ENCODE data around the gene MRPL50. TPM values are rescaled to one million over a fixed set of nuclear protein-coding genes. Genes with fewer than 3 reads are reported as not detected.

Gene MRPL50
- 10 to 100 TPM; 18.3 to 23.5 (median 20.0) TPM for total RNA-seq

DNA sequence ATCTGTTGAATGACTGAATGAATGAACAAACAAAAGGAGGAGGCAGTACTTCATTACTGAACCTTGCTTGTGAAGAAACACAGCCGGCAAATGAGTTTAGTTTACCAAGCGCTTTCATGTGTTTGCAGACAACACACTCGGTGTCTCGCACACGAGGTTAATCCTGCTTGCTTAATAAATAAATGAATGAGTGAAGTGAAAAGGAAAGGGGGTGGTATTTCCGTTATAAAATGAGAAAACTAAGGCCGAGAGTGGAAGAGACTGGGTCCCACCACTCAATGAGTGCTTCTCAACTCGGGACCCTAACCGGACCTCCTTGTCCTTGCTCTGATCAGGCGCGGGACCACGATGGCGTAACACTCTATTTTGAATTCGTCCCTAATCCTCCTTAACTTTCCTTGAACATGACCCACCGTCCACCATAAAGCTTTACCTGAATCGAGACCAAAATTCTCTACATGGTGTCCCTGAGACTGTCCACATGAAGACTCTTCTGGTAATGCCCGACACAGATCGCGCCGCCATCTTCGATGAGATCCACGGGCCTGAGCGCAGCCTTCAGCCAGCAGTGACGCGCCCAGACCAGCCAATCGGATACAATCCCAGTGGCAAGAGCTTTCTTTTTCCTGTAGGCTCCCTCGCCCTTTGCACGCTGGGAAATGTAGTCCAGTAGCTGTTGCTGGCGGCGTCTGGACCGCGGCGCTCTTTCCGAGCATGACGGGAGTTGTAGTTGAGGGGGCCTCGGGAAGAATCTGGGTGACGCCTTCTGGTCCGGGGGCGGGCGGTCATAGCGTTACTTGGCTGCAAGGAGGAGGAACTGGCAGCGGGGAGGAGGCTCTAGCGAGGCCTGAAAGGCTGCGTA lies at the start of gene MRPL50, which contains the start of gene ZNF189:
TSS of gene MRPL50 (minus strand) at position 551 of the 862 bp plus-strand sequence. CDS start at position 525, 26 bp downstream.
TSS of gene ZNF189 (plus strand) at position 784 of the 862 bp plus-strand sequence. CDS start 306 bp downstream, outside the sequence.
- peak; percentile 94 to 98 (median 98) for ATAC-seq (replicated peaks in 6 of 8)
- 0 to 20% (median 0%) methylated on average over 1 to 21 of the region's 44 CpGs for WGBS, 10 experiments
- peaks cover 6 to 18% of the 10 kb centered on the region in 2 donors for H3K4me1 ChIP-seq (replicated peaks in 1 of 2)
- H3K27ac ChIP-seq: peak within 1 kb of the TSS; percentile 84 to 90
- in situ Hi-C loops (cut with MboI; ENCODE audit: low pct_unique_long_range_greater_than_20kb in 2 of 9, low sequenced_read_pairs in 9 of 9, unreplicated experiment in 9 of 9): no loop called here
- H3K4me3 ChIP-seq: peak within 1 kb of the TSS; percentile 49 to 85 (median 74)

DNA sequence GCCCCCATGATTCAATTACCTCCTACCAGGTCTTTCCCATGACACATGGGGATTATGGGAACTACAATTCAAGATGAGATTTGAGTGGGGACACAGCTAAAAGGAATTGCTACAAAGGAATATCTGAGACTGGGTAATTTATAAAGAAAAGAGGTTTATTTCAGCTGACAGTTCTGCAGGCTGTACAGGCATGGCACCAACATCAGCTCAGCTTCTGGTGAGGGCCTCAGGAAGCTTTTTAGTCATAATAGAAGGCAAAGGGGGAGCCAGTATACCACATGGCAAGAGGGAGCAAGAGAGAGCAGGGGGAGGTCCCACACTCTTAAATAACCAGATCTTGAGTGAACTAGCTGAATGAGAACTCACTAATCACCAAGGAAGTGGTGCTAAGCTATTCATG lies 48.3 kb upstream of the MRPL50 start:
- Histone ChIP-seq H3K4me1 (replicated peaks in 1 of 2) (no peaks in the 10 kb centered on the region), H3K27ac (no peak overlapping the region)

DNA sequence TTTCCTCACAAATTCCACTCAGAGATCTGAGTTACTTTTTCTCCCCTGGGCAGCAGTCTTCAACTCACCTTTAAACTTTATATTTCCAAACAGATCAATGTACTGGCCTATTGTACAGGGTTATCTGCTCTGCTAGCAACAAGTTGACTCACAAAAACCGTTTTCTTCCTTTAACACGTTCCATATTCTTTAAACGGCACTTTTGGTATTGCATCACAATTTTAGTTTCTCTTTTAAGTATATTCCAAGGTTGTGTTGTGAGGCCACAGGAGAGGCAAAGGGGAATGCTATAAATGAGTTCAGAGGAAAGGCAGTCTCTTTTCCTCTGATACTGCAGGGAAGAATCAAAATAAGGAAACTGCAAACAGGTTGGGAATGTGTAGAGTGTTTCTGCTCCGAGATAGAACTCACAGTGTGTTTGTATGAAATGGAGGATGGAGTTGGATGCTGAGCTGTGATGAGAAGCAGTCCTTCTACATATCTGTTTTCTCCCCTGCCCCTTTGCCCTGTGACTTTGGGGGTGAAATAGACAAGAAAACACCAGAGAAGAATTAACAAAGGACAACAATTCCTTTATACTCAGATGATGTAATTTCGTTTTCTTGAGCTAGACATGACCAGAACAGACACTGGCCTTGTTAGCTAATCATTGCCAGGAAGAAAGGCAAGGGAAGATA lies 47.1 kb upstream of the MRPL50 start:
- WGBS, 10 experiments: 14 to 86% (median 66%) methylated on average over 3 to 5 of the region's 5 CpGs
- H3K27ac ChIP-seq: no peak overlapping the region
- no peaks in the 10 kb centered on the region for H3K4me1 ChIP-seq (replicated peaks in 1 of 2)
- in situ Hi-C loops (cut with MboI; ENCODE audit: low pct_unique_long_range_greater_than_20kb in 2 of 9, low sequenced_read_pairs in 9 of 9, unreplicated experiment in 9 of 9): no loop called here
- ATAC-seq (replicated peaks in 6 of 8): peak in 1 of 8 experiments; percentile 4
- no peak overlapping the region for H3K4me3 ChIP-seq

More for the DNA sequence above, 48.3 kb upstream of the MRPL50 start:
- no peak for ATAC-seq (replicated peaks in 6 of 8)
- H3K4me3 ChIP-seq: no peak overlapping the region
- in situ Hi-C loops (cut with MboI; ENCODE audit: low pct_unique_long_range_greater_than_20kb in 2 of 9, low sequenced_read_pairs in 9 of 9, unreplicated experiment in 9 of 9): no loop called here

DNA sequence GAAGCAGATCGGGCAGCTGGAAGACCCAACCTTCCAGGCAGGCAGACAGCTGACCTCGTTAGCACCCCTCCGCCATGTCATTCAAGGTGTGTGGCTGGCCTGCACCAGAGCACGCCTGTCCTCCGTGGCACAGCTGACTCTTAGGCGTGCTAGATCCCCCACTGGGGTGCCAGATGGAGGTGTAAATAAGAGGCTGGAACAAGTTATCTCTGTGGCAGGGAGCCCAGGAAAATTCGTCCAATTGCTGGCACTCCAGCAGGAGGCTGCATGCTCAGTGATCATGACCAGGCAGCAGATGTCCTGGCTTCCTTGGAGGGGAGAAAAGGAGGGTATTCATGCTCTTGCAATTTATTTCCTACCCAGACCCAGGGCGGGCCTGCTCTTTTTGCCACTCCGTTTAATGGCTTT lies 45.0 kb upstream of the MRPL50 start:
- Histone ChIP-seq H3K4me3 (no peak overlapping the region), H3K27ac (no peak overlapping the region), H3K4me1 (replicated peaks in 1 of 2) (no peaks in the 10 kb centered on the region)
- ATAC-seq (replicated peaks in 6 of 8): no peak
- WGBS, 10 experiments: 17 to 89% (median 68%) methylated on average over 1 to 6 of the region's 9 CpGs; no CpG with 5 or more reads in 5 of the 10 experiments
- in situ Hi-C loops (cut with MboI; ENCODE audit: low pct_unique_long_range_greater_than_20kb in 2 of 9, low sequenced_read_pairs in 9 of 9, unreplicated experiment in 9 of 9): no loop called here

DNA sequence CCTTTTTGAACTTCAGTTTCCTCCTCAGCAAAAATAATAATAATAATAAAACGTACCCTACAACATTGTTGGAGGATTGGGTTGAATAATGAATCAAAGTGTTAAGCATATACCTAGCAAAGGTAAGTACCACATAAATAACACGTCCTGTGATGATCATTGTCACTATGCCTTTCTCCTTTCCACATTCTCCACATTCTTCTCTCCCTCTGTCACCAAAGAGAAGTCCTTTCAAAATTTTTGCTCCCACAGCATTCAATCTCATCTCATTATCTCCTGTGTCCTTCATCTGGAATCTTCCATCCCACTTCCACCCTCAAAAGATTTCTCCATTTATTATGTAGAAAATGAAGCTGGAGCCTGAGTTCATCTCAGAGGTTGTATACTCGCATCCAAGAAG lies 44.3 kb upstream of the MRPL50 start:
- no peak overlapping the region for H3K27ac ChIP-seq
- WGBS, 10 experiments: 6 to 97% (median 53%) methylated on average over 1 to 3 of the region's 3 CpGs
- in situ Hi-C loops (cut with MboI; ENCODE audit: low pct_unique_long_range_greater_than_20kb in 2 of 9, low sequenced_read_pairs in 9 of 9, unreplicated experiment in 9 of 9): no loop called here
- no peak overlapping the region for H3K4me3 ChIP-seq
- no peaks in the 10 kb centered on the region for H3K4me1 ChIP-seq (replicated peaks in 1 of 2)
- ATAC-seq (replicated peaks in 6 of 8): no peak

DNA sequence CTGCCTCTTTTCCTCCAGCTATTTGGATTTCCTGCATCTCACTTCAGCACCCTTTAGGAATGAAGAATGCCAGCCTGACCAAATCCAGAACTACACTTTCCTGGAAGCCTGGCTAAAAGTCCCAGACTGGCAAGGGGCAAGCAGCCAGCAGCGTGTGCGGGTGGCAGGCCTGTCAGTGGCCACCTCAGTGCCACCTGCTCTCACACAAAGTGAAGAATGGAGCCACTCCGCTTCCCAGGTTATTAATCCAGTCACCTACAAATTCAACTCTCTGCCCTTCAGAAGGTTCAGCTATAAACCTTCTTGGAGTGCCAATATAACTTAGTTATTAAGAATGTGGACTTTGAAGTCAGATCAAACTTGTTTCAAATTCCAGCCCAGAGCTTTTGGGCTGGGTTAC lies 43.9 kb upstream of the MRPL50 start:
- whole genome bisulfite sequencing, 10 experiments: 17 to 100% (median 92%) methylated on average over 1 to 3 of the region's 3 CpGs; no CpG with 5 or more reads in 3 of the 10 experiments
- in situ Hi-C loops (cut with MboI; ENCODE audit: low pct_unique_long_range_greater_than_20kb in 2 of 9, low sequenced_read_pairs in 9 of 9, unreplicated experiment in 9 of 9): no loop called here

DNA sequence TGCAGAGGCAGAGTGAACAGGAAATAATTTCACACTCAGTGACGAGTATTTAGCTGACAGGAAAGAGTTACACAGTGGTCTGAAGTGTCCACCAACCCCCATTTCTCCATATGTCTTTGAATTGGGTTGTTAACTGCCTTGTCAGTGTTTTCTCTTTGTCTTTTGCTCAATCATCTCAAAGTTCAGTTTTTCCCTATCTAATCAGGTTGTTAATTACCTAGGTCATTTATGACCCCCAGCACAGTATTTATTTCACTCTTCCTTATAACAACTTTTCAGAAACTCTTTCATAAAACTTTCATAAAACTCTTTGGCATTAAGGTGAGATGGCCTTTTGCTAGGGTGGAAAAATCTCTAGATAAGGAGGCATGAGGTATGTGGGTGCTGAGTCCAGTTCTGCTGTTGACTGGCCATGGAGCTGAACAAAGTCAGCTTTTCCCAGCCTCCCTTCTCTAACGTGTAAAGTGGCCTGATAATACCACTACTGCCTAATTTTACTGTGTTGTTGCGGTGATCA lies 42.4 kb upstream of the MRPL50 start:
- no peaks in the 10 kb centered on the region for H3K4me1 ChIP-seq (replicated peaks in 1 of 2)
- H3K4me3 ChIP-seq: no peak overlapping the region
- WGBS, 10 experiments: 26 to 80% (median 66%) methylated on average over 1 to 3 of the region's 3 CpGs
- in situ Hi-C loops (cut with MboI; ENCODE audit: low pct_unique_long_range_greater_than_20kb in 2 of 9, low sequenced_read_pairs in 9 of 9, unreplicated experiment in 9 of 9): no loop called here
- no peak overlapping the region for H3K27ac ChIP-seq
- no peak for ATAC-seq (replicated peaks in 6 of 8)

More for the DNA sequence above, 43.9 kb upstream of the MRPL50 start:
- Histone ChIP-seq H3K4me1 (replicated peaks in 1 of 2) (no peaks in the 10 kb centered on the region), H3K4me3 (no peak overlapping the region), H3K27ac (no peak overlapping the region)
- ATAC-seq (replicated peaks in 6 of 8): no peak

DNA sequence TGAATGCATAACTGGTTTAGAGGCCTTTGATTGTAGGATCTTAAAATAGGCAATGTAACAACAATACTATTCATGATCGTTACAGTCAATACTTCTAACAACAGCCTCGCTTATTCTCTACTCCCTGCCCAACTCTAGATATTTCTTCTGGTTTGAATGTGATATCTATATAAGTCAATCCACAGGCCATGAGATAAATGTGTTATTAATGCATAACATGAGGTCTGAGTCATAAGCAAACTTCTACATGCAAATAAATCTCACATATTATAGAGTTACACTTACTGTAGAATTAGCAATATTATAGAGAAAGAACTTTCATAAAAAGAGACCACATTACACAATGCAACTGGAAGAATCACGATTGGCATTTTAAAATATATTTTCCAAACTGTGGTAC lies 40.1 kb upstream of the MRPL50 start:
- WGBS, 10 experiments: 17 to 85% (median 78%) methylated on average over 1 to 3 of the region's 3 CpGs; no CpG with 5 or more reads in 1 of the 10 experiments
- Histone ChIP-seq H3K4me3 (no peak overlapping the region), H3K27ac (no peak overlapping the region), H3K4me1 (replicated peaks in 1 of 2) (no peaks in the 10 kb centered on the region)
- no peak for ATAC-seq (replicated peaks in 6 of 8)
- in situ Hi-C loops (cut with MboI; ENCODE audit: low pct_unique_long_range_greater_than_20kb in 2 of 9, low sequenced_read_pairs in 9 of 9, unreplicated experiment in 9 of 9): no loop called here

DNA sequence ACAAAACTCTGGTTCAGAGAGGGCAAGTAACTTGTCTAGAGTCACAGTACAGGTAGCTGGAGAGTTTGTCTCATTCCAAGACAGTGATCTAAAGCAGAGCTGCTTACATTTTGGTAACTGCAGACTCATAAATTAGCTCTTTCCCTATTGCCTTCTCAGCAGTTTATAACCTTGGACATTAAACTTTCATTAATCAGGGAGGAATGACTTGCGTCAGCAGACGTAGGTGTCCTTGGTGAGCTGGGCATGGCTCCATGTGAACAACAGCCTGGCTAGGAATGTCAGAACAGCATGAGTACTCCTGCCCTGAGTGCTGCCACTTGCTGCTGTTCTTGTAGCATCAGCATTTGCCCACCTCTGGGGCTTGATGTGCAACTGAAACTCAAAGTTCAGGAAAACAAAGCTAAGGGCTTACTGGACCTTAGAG lies 39.4 kb upstream of the MRPL50 start:
- peak in 1 of 8 experiments; percentile 62 for ATAC-seq (replicated peaks in 6 of 8)
- in situ Hi-C loops (cut with MboI; ENCODE audit: low pct_unique_long_range_greater_than_20kb in 2 of 9, low sequenced_read_pairs in 9 of 9, unreplicated experiment in 9 of 9): no loop called here

DNA sequence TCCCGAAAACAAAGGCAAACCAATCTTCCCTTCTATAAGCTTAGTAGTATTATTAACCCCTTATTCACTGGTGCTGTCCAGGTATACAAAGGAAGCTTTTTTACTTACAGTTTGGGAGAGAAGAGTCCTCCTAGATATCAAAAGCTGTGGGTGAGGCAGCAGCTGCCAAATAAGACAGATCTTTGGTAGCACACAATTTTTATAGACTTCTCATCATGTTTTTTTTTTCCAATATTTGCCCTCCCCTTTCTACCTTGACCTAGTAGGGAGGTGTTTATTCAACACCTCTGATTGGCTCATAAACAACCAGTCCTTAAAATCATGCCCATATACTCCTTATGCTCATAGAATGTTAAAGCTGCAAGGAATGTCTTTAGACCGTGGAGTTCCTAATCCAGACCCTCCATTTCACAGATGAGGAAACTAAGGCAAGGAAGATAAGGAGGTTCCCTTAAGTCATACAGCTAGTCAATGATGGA lies 37.2 kb upstream of the MRPL50 start, which contains the start of gene ALDOB:
TSS of gene ALDOB (minus strand) at position 174 of the 479 bp plus-strand sequence. CDS start 4,887 bp downstream, outside the sequence.
- Histone ChIP-seq H3K27ac (no peak within 1 kb of the TSS), H3K4me3 (no peak within 1 kb of the TSS), H3K4me1 (replicated peaks in 1 of 2) (no peaks in the 10 kb centered on the region)
- no peak for ATAC-seq (replicated peaks in 6 of 8)
- WGBS, 10 experiments: 10 to 100% (median 73%) methylated on average over 1 to 2 of the region's 2 CpGs; no CpG with 5 or more reads in 2 of the 10 experiments
- in situ Hi-C loops (cut with MboI; ENCODE audit: low pct_unique_long_range_greater_than_20kb in 2 of 9, low sequenced_read_pairs in 9 of 9, unreplicated experiment in 9 of 9): no loop called here

More for the DNA sequence above, 39.4 kb upstream of the MRPL50 start:
- H3K4me1 ChIP-seq (replicated peaks in 1 of 2): no peaks in the 10 kb centered on the region
- no peak overlapping the region for H3K4me3 ChIP-seq
- WGBS, 10 experiments: 40 to 94% (median 72%) methylated on average over 1 to 2 of the region's 2 CpGs; no CpG with 5 or more reads in 5 of the 10 experiments
- no peak overlapping the region for H3K27ac ChIP-seq

DNA sequence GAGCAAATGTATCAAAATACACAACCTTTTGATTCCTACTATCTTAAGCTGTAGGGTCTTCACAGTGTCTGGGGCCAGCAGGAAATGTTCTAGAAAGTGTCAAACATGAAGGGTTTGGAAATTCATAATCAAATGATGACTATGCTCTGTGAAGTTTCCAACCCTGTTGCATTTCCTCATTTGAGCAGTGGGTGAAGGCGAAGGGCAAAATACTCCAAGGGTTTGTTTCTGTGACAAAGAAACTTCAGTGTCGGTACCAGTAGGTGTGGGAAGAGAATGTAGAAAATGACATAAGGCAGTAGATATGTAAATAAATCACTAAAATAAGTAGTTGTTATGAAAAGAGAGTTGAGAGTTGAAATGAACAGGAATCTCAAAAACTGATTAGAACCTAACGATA lies 36.6 kb upstream of the MRPL50 start:
- Histone ChIP-seq H3K4me3 (no peak overlapping the region), H3K4me1 (replicated peaks in 1 of 2) (no peaks in the 10 kb centered on the region), H3K27ac (no peak overlapping the region)
- 26 to 100% (median 83%) methylated on average over 1 to 3 of the region's 3 CpGs; no CpG with 5 or more reads in 1 of the 10 experiments for WGBS, 10 experiments
- no peak for ATAC-seq (replicated peaks in 6 of 8)
- in situ Hi-C loops (cut with MboI; ENCODE audit: low pct_unique_long_range_greater_than_20kb in 2 of 9, low sequenced_read_pairs in 9 of 9, unreplicated experiment in 9 of 9): no loop called here

DNA sequence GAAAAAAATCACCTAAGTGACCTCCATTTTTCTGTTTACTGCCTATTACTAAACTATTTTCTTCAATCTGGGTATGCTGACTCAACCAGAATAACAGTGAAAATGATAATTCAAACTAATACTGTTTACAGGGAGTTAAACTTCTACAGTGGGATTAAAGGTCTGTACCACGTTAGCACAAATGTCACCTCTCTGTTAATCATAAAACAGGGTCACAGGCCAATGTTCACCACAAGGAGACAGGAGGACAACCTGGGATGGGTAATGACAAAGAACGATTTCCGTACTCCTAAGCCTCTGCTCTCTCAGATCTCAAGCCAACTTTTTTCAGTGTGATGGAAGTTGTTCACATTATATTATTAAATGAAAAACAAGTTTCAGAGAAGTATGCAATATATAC lies 34.8 kb upstream of the MRPL50 start:
- H3K4me3 ChIP-seq: no peak overlapping the region
- H3K27ac ChIP-seq: no peak overlapping the region
- 0 to 97% (median 67%) methylated on average over 1 to 3 of the region's 3 CpGs for WGBS, 10 experiments
- no peaks in the 10 kb centered on the region for H3K4me1 ChIP-seq (replicated peaks in 1 of 2)
- no peak for ATAC-seq (replicated peaks in 6 of 8)
- in situ Hi-C loops (cut with MboI; ENCODE audit: low pct_unique_long_range_greater_than_20kb in 2 of 9, low sequenced_read_pairs in 9 of 9, unreplicated experiment in 9 of 9): no loop called here

DNA sequence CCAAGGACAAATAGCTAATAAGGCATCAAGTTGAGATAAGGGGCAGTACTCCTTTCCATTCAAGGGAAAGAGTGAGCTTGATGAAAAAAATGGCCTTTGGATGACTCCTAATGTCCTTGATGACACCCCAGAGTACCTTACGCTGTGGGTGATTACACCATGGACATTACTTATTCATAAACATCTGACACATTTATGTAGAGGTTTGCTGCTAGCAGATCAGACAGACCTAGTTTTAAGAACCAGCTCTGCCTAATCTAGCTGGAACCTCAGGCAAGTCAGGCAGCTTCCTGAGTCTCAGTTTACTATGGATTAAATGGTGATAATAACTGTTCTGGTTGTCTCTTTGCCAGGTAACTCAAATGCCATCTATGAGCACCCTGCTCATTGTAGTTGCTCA lies 34.3 kb upstream of the MRPL50 start:
- Histone ChIP-seq H3K4me3 (no peak overlapping the region), H3K4me1 (replicated peaks in 1 of 2) (no peaks in the 10 kb centered on the region), H3K27ac (no peak overlapping the region)
- WGBS, 10 experiments: 0 to 100% (median 71%) methylated on average over 1 of the region's 1 CpG; no CpG with 5 or more reads in 5 of the 10 experiments
- ATAC-seq (replicated peaks in 6 of 8): peak in 1 of 8 experiments; percentile 27
- in situ Hi-C loops (cut with MboI; ENCODE audit: low pct_unique_long_range_greater_than_20kb in 2 of 9, low sequenced_read_pairs in 9 of 9, unreplicated experiment in 9 of 9): no loop called here

All from motor neuron (in vitro differentiated cells).